ENCODE results near the gene ENTREP3.

Gene ENTREP3

GRCh38 chr1:155278689-155279160 is 23.4 kb upstream of the ENTREP3 start:
- H3K4me2 ChIP-seq (ENCODE audit: low read length, poor library complexity, severe bottlenecking) = no peak overlapping the region
- no peak overlapping the region for H3K27ac ChIP-seq (ENCODE audit: low read length, poor library complexity, severe bottlenecking)
- no peaks in the 10 kb centered on the region for H3K27me3 ChIP-seq (ENCODE audit: control insufficient read depth in 1 of 2, insufficient read depth in 1 of 2, low read length in 2 of 2)
- no peak overlapping the region for H3K14ac ChIP-seq (ENCODE audit: low read length in 2 of 2)
- H3K18ac ChIP-seq (ENCODE audit: low read depth in 1 of 2, low read length in 2 of 2) = no peak overlapping the region
- no peak overlapping the region for H2BK120ac ChIP-seq (ENCODE audit: low read depth, low read length)
- H2BK12ac ChIP-seq (ENCODE audit: low read length in 2 of 2) = no peak overlapping the region
- H3K79me1 ChIP-seq (replicated peaks; ENCODE audit: low read length, poor library complexity, severe bottlenecking) = peaks cover 4% of the 10 kb centered on the region
- no peak overlapping the region for H2BK5ac ChIP-seq (ENCODE audit: low read depth, low read length, poor library complexity, severe bottlenecking)
- H2AK5ac ChIP-seq (ENCODE audit: low read length, severe bottlenecking) = no peak overlapping the region
- no peak overlapping the region for H2BK15ac ChIP-seq (ENCODE audit: low read depth, poor library complexity, severe bottlenecking)
- no peak overlapping the region for H4K8ac ChIP-seq (ENCODE audit: low read length)
- peaks cover 4 to 10% of the 10 kb centered on the region in 2 experiments for H3K36me3 ChIP-seq (ENCODE audit: control insufficient read depth in 1 of 2, insufficient read depth in 2 of 2, low read depth in 1 of 2, low read length in 2 of 2)
- H2AFZ ChIP-seq (ENCODE audit: low read depth, low read length) = no peak overlapping the region
- H3K4me1 ChIP-seq (ENCODE audit: control insufficient read depth, insufficient read depth, low read depth, low read length) = peaks cover 8% of the 10 kb centered on the region
- no peaks in the 10 kb centered on the region for H3K9me3 ChIP-seq (ENCODE audit: control insufficient read depth, low read length)
- no peak overlapping the region for H3K4ac ChIP-seq (ENCODE audit: low read depth in 1 of 2, low read length in 2 of 2)
- no peak for DNase-seq
- no peak overlapping the region for H4K91ac ChIP-seq (ENCODE audit: low read length)
- WGBS = 64% methylated on average over 9 of the region's 10 CpGs
- H3K23ac ChIP-seq (ENCODE audit: low read length in 2 of 2) = no peak overlapping the region
- no peak overlapping the region for H3K9ac ChIP-seq (ENCODE audit: low read length)
- peak overlapping the region in 1 of 2 experiments; percentile 89 for H3K4me3 ChIP-seq (ENCODE audit: insufficient read depth in 1 of 2, low read depth in 1 of 2, low read length in 2 of 2)

GRCh38 chr1:155277902-155278688 is 22.8 kb upstream of the ENTREP3 start:
- Histone ChIP-seq H3K36me3 (ENCODE audit: control insufficient read depth in 1 of 2, insufficient read depth in 2 of 2, low read depth in 1 of 2, low read length in 2 of 2) (peaks cover 3 to 8% of the 10 kb centered on the region in 2 experiments), H2AK5ac (ENCODE audit: low read length, severe bottlenecking) (no peak overlapping the region), H3K27ac (ENCODE audit: low read length, poor library complexity, severe bottlenecking) (no peak overlapping the region), H2BK15ac (ENCODE audit: low read depth, poor library complexity, severe bottlenecking) (no peak overlapping the region), H3K79me1 (replicated peaks; ENCODE audit: low read length, poor library complexity, severe bottlenecking) (peaks cover 4% of the 10 kb centered on the region), H3K9ac (ENCODE audit: low read length) (peak overlapping the region; percentile 78), H2AFZ (ENCODE audit: low read depth, low read length) (peak overlapping the region; percentile 91), H3K4ac (ENCODE audit: low read depth in 1 of 2, low read length in 2 of 2) (no peak overlapping the region), H3K9me3 (ENCODE audit: control insufficient read depth, low read length) (no peaks in the 10 kb centered on the region), H2BK5ac (ENCODE audit: low read depth, low read length, poor library complexity, severe bottlenecking) (no peak overlapping the region), H3K27me3 (ENCODE audit: control insufficient read depth in 1 of 2, insufficient read depth in 1 of 2, low read length in 2 of 2) (no peaks in the 10 kb centered on the region), H3K4me2 (ENCODE audit: low read length, poor library complexity, severe bottlenecking) (peak overlapping the region; percentile 98), H4K91ac (ENCODE audit: low read length) (no peak overlapping the region), H3K4me1 (ENCODE audit: control insufficient read depth, insufficient read depth, low read depth, low read length) (peaks cover 8% of the 10 kb centered on the region), H3K4me3 (ENCODE audit: insufficient read depth in 1 of 2, low read depth in 1 of 2, low read length in 2 of 2) (peak overlapping the region; percentile 70 to 89), H4K8ac (ENCODE audit: low read length) (no peak overlapping the region), H2BK120ac (ENCODE audit: low read depth, low read length) (no peak overlapping the region), H3K18ac (ENCODE audit: low read depth in 1 of 2, low read length in 2 of 2) (no peak overlapping the region), H3K23ac (ENCODE audit: low read length in 2 of 2) (no peak overlapping the region), H2BK12ac (ENCODE audit: low read length in 2 of 2) (no peak overlapping the region), H3K14ac (ENCODE audit: low read length in 2 of 2) (no peak overlapping the region)
- peak; percentile 46 for DNase-seq
- 0% methylated on average over 25 of the region's 29 CpGs for WGBS

GRCh38 chr1:155277070-155277901 is 22.0 kb upstream of the ENTREP3 start, which contains the start of gene HCN3:
Gene HCN3, plus strand, starts transcription at chr1:155277463. Its CDS starts 128 bp downstream, at chr1:155277591.
- Histone ChIP-seq H3K9me3 (ENCODE audit: control insufficient read depth, low read length) (no peaks in the 10 kb centered on the region), H3K79me1 (replicated peaks; ENCODE audit: low read length, poor library complexity, severe bottlenecking) (peaks cover 4% of the 10 kb centered on the region), H3K4ac (ENCODE audit: low read depth in 1 of 2, low read length in 2 of 2) (no peak within 1 kb of the TSS), H2BK5ac (ENCODE audit: low read depth, low read length, poor library complexity, severe bottlenecking) (no peak within 1 kb of the TSS), H2BK12ac (ENCODE audit: low read length in 2 of 2) (no peak within 1 kb of the TSS), H4K91ac (ENCODE audit: low read length) (no peak within 1 kb of the TSS), H2AFZ (ENCODE audit: low read depth, low read length) (peak within 1 kb of the TSS; percentile 91), H4K8ac (ENCODE audit: low read length) (no peak within 1 kb of the TSS), H3K9ac (ENCODE audit: low read length) (peak within 1 kb of the TSS; percentile 78), H3K36me3 (ENCODE audit: control insufficient read depth in 1 of 2, insufficient read depth in 2 of 2, low read depth in 1 of 2, low read length in 2 of 2) (peaks cover under 1 to 1% of the 10 kb centered on the region in 2 experiments), H3K4me1 (ENCODE audit: control insufficient read depth, insufficient read depth, low read depth, low read length) (peaks cover 8% of the 10 kb centered on the region), H3K4me2 (ENCODE audit: low read length, poor library complexity, severe bottlenecking) (peak within 1 kb of the TSS; percentile 98), H3K14ac (ENCODE audit: low read length in 2 of 2) (no peak within 1 kb of the TSS), H3K27ac (ENCODE audit: low read length, poor library complexity, severe bottlenecking) (no peak within 1 kb of the TSS), H2AK5ac (ENCODE audit: low read length, severe bottlenecking) (no peak within 1 kb of the TSS), H3K27me3 (ENCODE audit: control insufficient read depth in 1 of 2, insufficient read depth in 1 of 2, low read length in 2 of 2) (no peaks in the 10 kb centered on the region), H3K4me3 (ENCODE audit: insufficient read depth in 1 of 2, low read depth in 1 of 2, low read length in 2 of 2) (peak within 1 kb of the TSS; percentile 70 to 89), H2BK120ac (ENCODE audit: low read depth, low read length) (no peak within 1 kb of the TSS), H3K23ac (ENCODE audit: low read length in 2 of 2) (no peak within 1 kb of the TSS), H3K18ac (ENCODE audit: low read depth in 1 of 2, low read length in 2 of 2) (peak within 1 kb of the TSS in 1 of 2 experiments; percentile 11), H2BK15ac (ENCODE audit: low read depth, poor library complexity, severe bottlenecking) (peak within 1 kb of the TSS; percentile 49)
- WGBS = under 1% methylated on average over 63 of the region's 68 CpGs
- peak; percentile 95 for DNase-seq
